ENCODE data around the gene ETV2. TPM values are rescaled to one million over a fixed set of nuclear protein-coding genes. Genes with fewer than 3 reads are reported as not detected.
A peak's percentile ranks its signal among the peaks of the same experiment; 100 is the strongest.

Gene ETV2
- polyA plus RNA-seq, 1 of the 3 experiments (the other 2 are of a cell fraction), result 1.6 TPM

DNA sequence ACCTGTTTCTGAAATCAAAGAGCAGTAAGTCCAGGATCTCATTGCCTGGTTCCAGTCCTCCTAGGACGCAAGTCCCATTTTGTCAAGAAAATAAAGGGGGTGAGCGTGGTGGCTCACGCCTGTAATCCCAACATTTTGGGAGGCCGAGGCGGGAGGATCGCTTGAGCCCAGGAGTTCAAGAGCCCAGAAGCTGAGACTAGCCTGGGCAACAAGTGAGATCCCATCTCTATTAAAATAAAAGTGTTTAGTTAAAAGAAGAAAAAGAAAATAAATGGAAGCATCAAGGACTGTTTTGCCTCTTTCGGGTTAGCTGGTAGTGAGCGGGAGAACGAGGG is 29.4 kb upstream of the ETV2 start:
- peaks cover 0 to 2% of the 10 kb centered on the region in 2 experiments for H3K36me3 ChIP-seq (replicated peaks in 1 of 2; ENCODE audit: control insufficient read depth in 1 of 2, insufficient read depth in 2 of 2, low read length in 1 of 2)
- no peaks in the 10 kb centered on the region for H3F3A ChIP-seq (replicated peaks; ENCODE audit: insufficient read depth)
- H3K4me1 ChIP-seq (ENCODE audit: control insufficient read depth in 1 of 2, insufficient read depth in 2 of 2, low read depth in 1 of 2, low read length in 1 of 2), result peaks cover 0 to 10% of the 10 kb centered on the region in 2 experiments; a peak in 1 of 4 replicates
- 18% methylated on average over 9 of the region's 9 CpGs for WGBS (ENCODE audit: low lambda C conversion rate)
- H3K4me2 ChIP-seq, result peak overlapping the region; percentile 92
- no peak overlapping the region for H3K9ac ChIP-seq
- no peak overlapping the region for H3K27ac ChIP-seq (ENCODE audit: low read depth in 2 of 2, low read length in 1 of 2)
- ChIA-PET POLR2A (interaction anchor here (1.0 kb wide), 1 partner anchor 32 kb away, joined by 3 read pairs; no protein-coding TSS in a partner anchor), CTCF (interaction anchor here (1.1 to 4.1 kb wide), 3 partner anchors 20 to 259 kb away, joined by 3 to 13 read pairs (median 3); no protein-coding TSS in a partner anchor)
- peak overlapping the region; percentile 89 for H2AFZ ChIP-seq (ENCODE audit: low read depth)
- H4K20me1 ChIP-seq (ENCODE audit: insufficient read depth), result no peaks in the 10 kb centered on the region
- peaks cover 3% of the 10 kb centered on the region; the same call in 1 of the 2 replicates for H3K79me2 ChIP-seq (ENCODE audit: insufficient read depth)
- H3K9me3 ChIP-seq, result 0 out of 2 replicates have a peak, but pooled peaks cover 4% of the 10 kb centered on the region
- H3K27me3 ChIP-seq (ENCODE audit: insufficient read depth), result no peaks in the 10 kb centered on the region
- TF ChIP-seq, protein P1, sequence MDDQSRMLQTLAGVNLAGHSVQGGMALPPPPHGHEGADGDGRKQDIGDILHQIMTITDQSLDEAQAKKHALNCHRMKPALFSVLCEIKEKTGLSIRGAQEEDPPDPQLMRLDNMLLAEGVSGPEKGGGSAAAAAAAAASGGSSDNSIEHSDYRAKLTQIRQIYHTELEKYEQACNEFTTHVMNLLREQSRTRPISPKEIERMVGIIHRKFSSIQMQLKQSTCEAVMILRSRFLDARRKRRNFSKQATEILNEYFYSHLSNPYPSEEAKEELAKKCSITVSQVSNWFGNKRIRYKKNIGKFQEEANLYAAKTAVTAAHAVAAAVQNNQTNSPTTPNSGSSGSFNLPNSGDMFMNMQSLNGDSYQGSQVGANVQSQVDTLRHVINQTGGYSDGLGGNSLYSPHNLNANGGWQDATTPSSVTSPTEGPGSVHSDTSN (IDR thresholded peaks at IDR 0.05), result no peak
- peak overlapping the region; percentile 75 to 88 for H3K4me3 ChIP-seq (ENCODE audit: low read depth in 2 of 2, low read length in 1 of 2)
- DNase-seq, result no peak
- no peaks in the 10 kb centered on the region for H3K9me2 ChIP-seq

DNA sequence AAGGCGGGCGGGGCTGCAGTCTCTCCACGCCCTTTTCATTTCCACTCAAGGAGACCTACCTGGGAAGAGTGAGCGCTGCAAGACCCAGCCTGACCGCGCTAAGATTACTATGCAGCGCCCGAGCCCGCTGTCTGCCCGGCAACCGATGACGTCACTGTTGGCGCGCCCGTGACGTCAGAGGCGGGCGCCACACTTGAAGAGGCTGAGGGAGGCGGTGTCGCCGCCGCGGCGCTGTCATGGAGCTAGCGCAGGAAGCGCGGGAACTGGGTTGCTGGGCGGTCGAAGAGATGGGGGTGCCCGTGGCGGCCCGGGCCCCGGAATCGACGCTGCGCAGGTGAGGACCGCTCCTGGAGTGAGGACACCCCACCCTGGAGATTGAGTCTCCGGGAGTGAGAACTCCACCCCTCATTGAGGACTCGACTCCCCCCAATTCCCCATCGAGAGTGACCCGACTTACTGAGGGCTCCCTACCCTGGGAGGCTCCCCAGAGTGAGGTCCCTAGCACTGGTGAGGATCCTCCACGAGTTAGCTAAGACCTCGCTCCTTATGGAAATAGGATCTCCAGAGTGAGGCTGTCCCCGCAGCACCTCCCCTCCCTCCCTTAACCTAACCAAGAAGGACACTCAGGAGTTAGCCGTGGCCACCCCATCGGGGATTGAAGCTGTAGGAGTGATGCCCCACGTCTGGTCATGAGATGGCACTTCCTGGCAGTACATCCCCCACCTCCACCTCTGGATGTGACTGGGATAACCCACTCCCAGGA is 28.8 kb upstream of the ETV2 start, which contains the start of gene HAUS5:
HAUS5 (plus strand) TSS at position 177 of the 763 bp plus-strand sequence; CDS start at position 237, 60 bp downstream.
- H3K9me2 ChIP-seq, result no peaks in the 10 kb centered on the region
- no peaks in the 10 kb centered on the region for H3F3A ChIP-seq (replicated peaks; ENCODE audit: insufficient read depth)
- H3K4me3 ChIP-seq (ENCODE audit: low read depth in 2 of 2, low read length in 1 of 2), result peak within 1 kb of the TSS; percentile 75 to 88
- H3K4me2 ChIP-seq, result peak within 1 kb of the TSS; percentile 92
- H3K9ac ChIP-seq, result peak within 1 kb of the TSS; percentile 72
- peaks cover 0 to 10% of the 10 kb centered on the region in 2 experiments; a peak in 1 of 4 replicates for H3K4me1 ChIP-seq (ENCODE audit: control insufficient read depth in 1 of 2, insufficient read depth in 2 of 2, low read depth in 1 of 2, low read length in 1 of 2)
- no peaks in the 10 kb centered on the region for H3K27me3 ChIP-seq (ENCODE audit: insufficient read depth)
- peaks cover 0 to 2% of the 10 kb centered on the region in 2 experiments for H3K36me3 ChIP-seq (replicated peaks in 1 of 2; ENCODE audit: control insufficient read depth in 1 of 2, insufficient read depth in 2 of 2, low read length in 1 of 2)
- H3K27ac ChIP-seq (ENCODE audit: low read depth in 2 of 2, low read length in 1 of 2), result peak within 1 kb of the TSS in 1 of 2 experiments; percentile 14; a peak in 1 of 4 replicates
- H4K20me1 ChIP-seq (ENCODE audit: insufficient read depth), result no peaks in the 10 kb centered on the region
- peak; percentile 94 for DNase-seq
- under 1% methylated on average over 42 of the region's 47 CpGs for WGBS (ENCODE audit: low lambda C conversion rate)
- ChIA-PET CTCF (interaction anchor here (0.7 to 4.1 kb wide), 6 partner anchors 20 to 260 kb away, joined by 3 to 13 read pairs (median 3); no protein-coding TSS in a partner anchor), POLR2A (interaction anchor here (0.7 to 1.0 kb wide), 2 partner anchors 11 to 32 kb away, joined by 3 read pairs; no protein-coding TSS in a partner anchor)
- H3K79me2 ChIP-seq (ENCODE audit: insufficient read depth), result peaks cover 3% of the 10 kb centered on the region; the same call in 1 of the 2 replicates
- no peaks in the 10 kb centered on the region for H3K9me3 ChIP-seq
- H2AFZ ChIP-seq (ENCODE audit: low read depth), result peak within 1 kb of the TSS; percentile 92
- TF ChIP-seq POLR2AphosphoS5 (IDR thresholded peaks at IDR 0.05; ENCODE audit: low read depth, low read length) (peak; percentile 79), SIN3A (IDR thresholded peaks at IDR 0.05; ENCODE audit: borderline replicate concordance, low read depth, low read length) (peak; percentile 95), YY1 (IDR thresholded peaks at IDR 0.05; ENCODE audit: low read depth) (0 out of 2 replicates have a peak, but pooled peaks have one; percentile 51), JUND (IDR thresholded peaks at IDR 0.05) (no peak), TCF12 (IDR thresholded peaks at IDR 0.05) (no peak), RFX5 (IDR thresholded peaks at IDR 0.05; ENCODE audit: low read length) (peak; percentile 100), TEAD4 (IDR thresholded peaks at IDR 0.05; ENCODE audit: borderline replicate concordance, insufficient read depth) (no peak), GABPA (IDR thresholded peaks at IDR 0.05; ENCODE audit: low read depth) (no peak), MEF2A (IDR thresholded peaks at IDR 0.05; ENCODE audit: borderline replicate concordance, low read depth) (no peak), NRF1 (IDR thresholded peaks at IDR 0.05; ENCODE audit: low read depth, low read length) (no peak), CHD2 (IDR thresholded peaks at IDR 0.05; ENCODE audit: low read length, partially characterized antibody) (peak; percentile 78), EZH2phosphoT487 (IDR thresholded peaks at IDR 0.05; ENCODE audit: borderline replicate concordance, low read depth) (no peak), FOSL2 (IDR thresholded peaks at IDR 0.05; ENCODE audit: borderline replicate concordance, low read depth) (no peak), MXI1 (IDR thresholded peaks at IDR 0.05; ENCODE audit: low read depth, low read length) (peak; percentile 90), RXRA (IDR thresholded peaks at IDR 0.05; ENCODE audit: borderline replicate concordance, low read depth) (no peak), FOXM1 (IDR thresholded peaks at IDR 0.05; ENCODE audit: low read depth) (no peak), ELF1 (IDR thresholded peaks at IDR 0.05) (0 out of 2 replicates have a peak, but pooled peaks have one; percentile 44)
- TF ChIP-seq, protein P2, sequence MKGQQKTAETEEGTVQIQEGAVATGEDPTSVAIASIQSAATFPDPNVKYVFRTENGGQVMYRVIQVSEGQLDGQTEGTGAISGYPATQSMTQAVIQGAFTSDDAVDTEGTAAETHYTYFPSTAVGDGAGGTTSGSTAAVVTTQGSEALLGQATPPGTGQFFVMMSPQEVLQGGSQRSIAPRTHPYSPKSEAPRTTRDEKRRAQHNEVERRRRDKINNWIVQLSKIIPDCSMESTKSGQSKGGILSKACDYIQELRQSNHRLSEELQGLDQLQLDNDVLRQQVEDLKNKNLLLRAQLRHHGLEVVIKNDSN (IDR thresholded peaks at IDR 0.05; ENCODE audit: borderline replicate concordance, low read depth), result no peak
- TF ChIP-seq, protein P3, sequence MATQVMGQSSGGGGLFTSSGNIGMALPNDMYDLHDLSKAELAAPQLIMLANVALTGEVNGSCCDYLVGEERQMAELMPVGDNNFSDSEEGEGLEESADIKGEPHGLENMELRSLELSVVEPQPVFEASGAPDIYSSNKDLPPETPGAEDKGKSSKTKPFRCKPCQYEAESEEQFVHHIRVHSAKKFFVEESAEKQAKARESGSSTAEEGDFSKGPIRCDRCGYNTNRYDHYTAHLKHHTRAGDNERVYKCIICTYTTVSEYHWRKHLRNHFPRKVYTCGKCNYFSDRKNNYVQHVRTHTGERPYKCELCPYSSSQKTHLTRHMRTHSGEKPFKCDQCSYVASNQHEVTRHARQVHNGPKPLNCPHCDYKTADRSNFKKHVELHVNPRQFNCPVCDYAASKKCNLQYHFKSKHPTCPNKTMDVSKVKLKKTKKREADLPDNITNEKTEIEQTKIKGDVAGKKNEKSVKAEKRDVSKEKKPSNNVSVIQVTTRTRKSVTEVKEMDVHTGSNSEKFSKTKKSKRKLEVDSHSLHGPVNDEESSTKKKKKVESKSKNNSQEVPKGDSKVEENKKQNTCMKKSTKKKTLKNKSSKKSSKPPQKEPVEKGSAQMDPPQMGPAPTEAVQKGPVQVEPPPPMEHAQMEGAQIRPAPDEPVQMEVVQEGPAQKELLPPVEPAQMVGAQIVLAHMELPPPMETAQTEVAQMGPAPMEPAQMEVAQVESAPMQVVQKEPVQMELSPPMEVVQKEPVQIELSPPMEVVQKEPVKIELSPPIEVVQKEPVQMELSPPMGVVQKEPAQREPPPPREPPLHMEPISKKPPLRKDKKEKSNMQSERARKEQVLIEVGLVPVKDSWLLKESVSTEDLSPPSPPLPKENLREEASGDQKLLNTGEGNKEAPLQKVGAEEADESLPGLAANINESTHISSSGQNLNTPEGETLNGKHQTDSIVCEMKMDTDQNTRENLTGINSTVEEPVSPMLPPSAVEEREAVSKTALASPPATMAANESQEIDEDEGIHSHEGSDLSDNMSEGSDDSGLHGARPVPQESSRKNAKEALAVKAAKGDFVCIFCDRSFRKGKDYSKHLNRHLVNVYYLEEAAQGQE (IDR thresholded peaks at IDR 0.05; ENCODE audit: low read depth, low read length), result peak; percentile 1; the same call in 1 of the 2 replicates
- TF ChIP-seq, protein P1 (IDR thresholded peaks at IDR 0.05), result no peak

Data from SK-N-SH (cell line).